NCI-H128 (cell line): Measurements from ENCODE around the gene ING5.
"Not testable (repeated sequence)": the region's sequence is repeated elsewhere in the genome, so short reads cannot be mapped to it uniquely, and the experiment has no call there.

Source experiments
- DNase-seq: peaks from one replicate; lab custom pipeline; 2025; ENCODE audit not compliant: unreplicated experiment; lab: John Stamatoyannopoulos, UW

Gene ING5

GRCh38 chr2:241755777-241756176, 53.9 kb downstream of the ING5 start:
- DNase-seq = no peak

GRCh38 chr2:241759067-241759807, 57.4 kb downstream of the ING5 start:
- DNase-seq = no peak

GRCh38 chr2:241759893-241760292, 58.1 kb downstream of the ING5 start:
- not testable (repeated sequence) for DNase-seq

GRCh38 chr2:241760301-241760771, 58.5 kb downstream of the ING5 start:
- DNase-seq = no peak

- no peak for DNase-seq
Measured at GRCh38 chr2:241762321-241762932, 60.6 kb downstream of the ING5 start.

GRCh38 chr2:241762933-241763369, 61.1 kb downstream of the ING5 start:
- DNase-seq = no peak

- DNase-seq = no peak
Measured at GRCh38 chr2:241763551-241764274, 61.9 kb downstream of the ING5 start.

- no peak for DNase-seq
Measured at GRCh38 chr2:241764275-241765241, 62.7 kb downstream of the ING5 start.

GRCh38 chr2:241767464-241768250, 65.8 kb downstream of the ING5 start:
- no peak for DNase-seq

- DNase-seq = no peak
Measured at GRCh38 chr2:241768251-241768711, 66.4 kb downstream of the ING5 start.

- DNase-seq = no peak
Measured at GRCh38 chr2:241768850-241769249, 67.0 kb downstream of the ING5 start.

GRCh38 chr2:241769819-241770184, 68.0 kb downstream of the ING5 start:
- no peak for DNase-seq

- DNase-seq = no peak
Measured at GRCh38 chr2:241770185-241770935, 68.5 kb downstream of the ING5 start.

- no peak for DNase-seq
Measured at GRCh38 chr2:241770936-241771285, 69.1 kb downstream of the ING5 start.

GRCh38 chr2:241771286-241772062, 69.6 kb downstream of the ING5 start:
- no peak for DNase-seq

- no peak for DNase-seq
Measured at GRCh38 chr2:241772063-241772499, 70.2 kb downstream of the ING5 start.

- no peak for DNase-seq
Measured at GRCh38 chr2:241773511-241774418, 71.9 kb downstream of the ING5 start.
